ENCODE results near the gene OR1L4. TPM values are rescaled to one million over a fixed set of nuclear protein-coding genes. Genes with fewer than 3 reads are reported as not detected.

Gene OR1L4, protein sequence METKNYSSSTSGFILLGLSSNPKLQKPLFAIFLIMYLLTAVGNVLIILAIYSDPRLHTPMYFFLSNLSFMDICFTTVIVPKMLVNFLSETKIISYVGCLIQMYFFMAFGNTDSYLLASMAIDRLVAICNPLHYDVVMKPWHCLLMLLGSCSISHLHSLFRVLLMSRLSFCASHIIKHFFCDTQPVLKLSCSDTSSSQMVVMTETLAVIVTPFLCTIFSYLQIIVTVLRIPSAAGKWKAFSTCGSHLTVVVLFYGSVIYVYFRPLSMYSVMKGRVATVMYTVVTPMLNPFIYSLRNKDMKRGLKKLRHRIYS
- total RNA-seq, result under 1 TPM in 1 of 2 donors, not detected in 1; 0.68 TPM

DNA sequence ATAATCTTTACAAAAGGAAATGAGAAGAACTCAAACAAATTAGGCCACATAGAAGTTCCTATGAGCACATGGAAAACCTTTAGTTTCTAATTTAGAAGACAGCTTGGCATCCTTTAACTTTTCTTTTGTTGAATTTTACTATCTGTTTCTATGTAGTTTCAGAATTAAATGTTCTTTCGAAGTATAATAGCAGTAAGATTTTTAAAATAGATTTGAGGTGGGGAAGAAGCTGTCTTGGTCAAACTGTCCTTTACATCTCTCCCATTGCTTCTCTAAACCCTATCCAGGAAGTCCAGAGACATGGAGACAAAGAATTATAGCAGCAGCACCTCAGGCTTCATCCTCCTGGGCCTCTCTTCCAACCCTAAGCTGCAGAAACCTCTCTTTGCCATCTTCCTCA is at the start of gene OR1L4:
Gene OR1L4 (plus strand): TSS at position 301 of the 400 bp plus-strand sequence. CDS start 0 bp downstream, at position 301.
- TF ChIP-seq POLR2A (IDR thresholded peaks at IDR 0.05) (no peak), POLR2AphosphoS5 (IDR thresholded peaks at IDR 0.05) (no peak)
- TF ChIP-seq, protein P1, sequence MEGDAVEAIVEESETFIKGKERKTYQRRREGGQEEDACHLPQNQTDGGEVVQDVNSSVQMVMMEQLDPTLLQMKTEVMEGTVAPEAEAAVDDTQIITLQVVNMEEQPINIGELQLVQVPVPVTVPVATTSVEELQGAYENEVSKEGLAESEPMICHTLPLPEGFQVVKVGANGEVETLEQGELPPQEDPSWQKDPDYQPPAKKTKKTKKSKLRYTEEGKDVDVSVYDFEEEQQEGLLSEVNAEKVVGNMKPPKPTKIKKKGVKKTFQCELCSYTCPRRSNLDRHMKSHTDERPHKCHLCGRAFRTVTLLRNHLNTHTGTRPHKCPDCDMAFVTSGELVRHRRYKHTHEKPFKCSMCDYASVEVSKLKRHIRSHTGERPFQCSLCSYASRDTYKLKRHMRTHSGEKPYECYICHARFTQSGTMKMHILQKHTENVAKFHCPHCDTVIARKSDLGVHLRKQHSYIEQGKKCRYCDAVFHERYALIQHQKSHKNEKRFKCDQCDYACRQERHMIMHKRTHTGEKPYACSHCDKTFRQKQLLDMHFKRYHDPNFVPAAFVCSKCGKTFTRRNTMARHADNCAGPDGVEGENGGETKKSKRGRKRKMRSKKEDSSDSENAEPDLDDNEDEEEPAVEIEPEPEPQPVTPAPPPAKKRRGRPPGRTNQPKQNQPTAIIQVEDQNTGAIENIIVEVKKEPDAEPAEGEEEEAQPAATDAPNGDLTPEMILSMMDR (IDR thresholded peaks at IDR 0.05), result no peak
- DNase-seq (ENCODE audit: low spot score), result no peak
- no peak within 1 kb of the TSS for H3K4me3 ChIP-seq
- H3K27ac ChIP-seq, result no peak within 1 kb of the TSS
- no peaks in the 10 kb centered on the region for H3K9me3 ChIP-seq
- H3K36me3 ChIP-seq, result no peaks in the 10 kb centered on the region
- no peaks in the 10 kb centered on the region for H3K27me3 ChIP-seq (replicated peaks; ENCODE audit: insufficient read depth)
- intact Hi-C loops (cut with DNase I), result no loop called here
- 89% methylated on average over 1 of the region's 1 CpG for WGBS
- H3K4me1 ChIP-seq (replicated peaks), result no peaks in the 10 kb centered on the region

DNA sequence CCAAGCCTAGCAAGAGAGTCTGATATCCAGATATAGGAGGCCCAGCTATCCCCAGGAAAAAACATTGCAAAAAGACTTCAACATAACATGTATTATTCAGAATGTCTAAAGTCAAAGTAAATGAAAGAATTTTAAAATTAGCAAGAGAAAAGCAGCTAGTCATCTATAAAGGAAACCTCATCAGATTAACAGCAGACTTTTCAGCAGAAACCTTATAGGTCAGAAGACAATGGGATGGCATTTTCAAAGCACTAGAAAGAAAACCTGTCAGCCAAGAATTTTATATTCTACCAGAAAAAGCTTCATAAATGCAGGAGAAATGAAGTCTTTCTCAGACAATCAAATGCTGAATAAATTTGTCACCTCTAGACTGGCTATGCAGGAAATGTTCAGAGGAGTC is 38.9 kb upstream of the OR1L4 start:
- intact Hi-C loops (cut with DNase I), result no loop called here
- Histone ChIP-seq H3K27ac (no peak overlapping the region), H3K9me3 (no peaks in the 10 kb centered on the region), H3K36me3 (no peaks in the 10 kb centered on the region), H3K4me1 (replicated peaks) (no peaks in the 10 kb centered on the region), H3K27me3 (replicated peaks; ENCODE audit: insufficient read depth) (no peaks in the 10 kb centered on the region), H3K4me3 (no peak overlapping the region)
- TF ChIP-seq, protein P1 (IDR thresholded peaks at IDR 0.05), result no peak
- TF ChIP-seq POLR2AphosphoS5 (IDR thresholded peaks at IDR 0.05), result no peak
- no peak for TF ChIP-seq POLR2A (IDR thresholded peaks at IDR 0.05)
- DNase-seq (ENCODE audit: low spot score), result no peak

DNA sequence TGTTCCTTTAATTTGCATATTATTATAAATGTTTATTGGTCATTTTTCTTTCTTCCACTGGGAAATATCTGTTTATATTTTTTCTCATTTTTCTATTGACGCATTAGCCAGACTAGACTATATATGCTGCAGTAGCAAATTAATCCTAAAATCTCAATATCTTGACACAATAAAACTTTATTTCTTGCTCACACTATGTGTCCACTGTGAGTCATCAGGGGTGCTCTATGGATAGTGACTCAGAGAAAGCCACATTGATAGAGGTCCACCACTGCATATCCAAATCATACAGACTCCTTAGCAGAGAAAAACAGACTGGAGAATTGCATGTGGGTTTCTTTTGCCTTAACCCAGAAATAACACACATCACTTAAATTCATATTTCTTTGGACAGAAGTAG is 28.1 kb upstream of the OR1L4 start:
- TF ChIP-seq POLR2A (IDR thresholded peaks at IDR 0.05) (no peak), POLR2AphosphoS5 (IDR thresholded peaks at IDR 0.05) (no peak)
- TF ChIP-seq, protein P1 (IDR thresholded peaks at IDR 0.05), result no peak

DNA sequence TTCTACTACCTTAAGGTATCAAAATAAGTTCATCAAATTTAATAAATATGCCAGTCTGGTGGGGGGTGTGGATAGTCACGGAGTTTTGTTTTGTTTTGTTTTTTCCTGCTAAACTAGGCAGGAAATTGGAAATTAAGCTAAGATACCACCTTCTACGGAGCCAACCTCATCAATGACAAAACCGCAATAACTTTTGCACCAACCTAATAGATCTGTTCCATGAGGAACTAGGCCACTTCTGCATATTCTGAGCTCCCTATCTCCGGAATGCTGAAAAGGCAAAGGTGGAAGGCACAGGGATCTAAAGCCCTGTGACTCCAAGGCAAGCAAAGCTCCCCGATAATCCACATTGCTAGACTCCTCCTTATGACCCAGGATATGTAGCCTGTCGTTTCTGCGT is 5.8 kb upstream of the OR1L4 start:
- Histone ChIP-seq H3K36me3 (no peaks in the 10 kb centered on the region), H3K9me3 (no peaks in the 10 kb centered on the region), H3K4me3 (no peak overlapping the region), H3K27me3 (replicated peaks; ENCODE audit: insufficient read depth) (no peaks in the 10 kb centered on the region), H3K4me1 (replicated peaks) (no peaks in the 10 kb centered on the region), H3K27ac (no peak overlapping the region)
- intact Hi-C loops (cut with DNase I), result no loop called here
- 89% methylated on average over 7 of the region's 7 CpGs for WGBS
- no peak for DNase-seq (ENCODE audit: low spot score)
- TF ChIP-seq, protein P1 (IDR thresholded peaks at IDR 0.05), result no peak
- TF ChIP-seq POLR2AphosphoS5 (IDR thresholded peaks at IDR 0.05) (no peak), POLR2A (IDR thresholded peaks at IDR 0.05) (no peak)

More for the DNA sequence above, 28.1 kb upstream of the OR1L4 start:
- DNase-seq (ENCODE audit: low spot score), result no peak
- intact Hi-C loops (cut with DNase I), result no loop called here
- no peaks in the 10 kb centered on the region for H3K36me3 ChIP-seq
- no peaks in the 10 kb centered on the region for H3K9me3 ChIP-seq
- H3K4me3 ChIP-seq, result no peak overlapping the region
- H3K4me1 ChIP-seq (replicated peaks), result no peaks in the 10 kb centered on the region
- WGBS, result 100% methylated on average over 1 of the region's 1 CpG
- H3K27me3 ChIP-seq (replicated peaks; ENCODE audit: insufficient read depth), result no peaks in the 10 kb centered on the region
- no peak overlapping the region for H3K27ac ChIP-seq

DNA sequence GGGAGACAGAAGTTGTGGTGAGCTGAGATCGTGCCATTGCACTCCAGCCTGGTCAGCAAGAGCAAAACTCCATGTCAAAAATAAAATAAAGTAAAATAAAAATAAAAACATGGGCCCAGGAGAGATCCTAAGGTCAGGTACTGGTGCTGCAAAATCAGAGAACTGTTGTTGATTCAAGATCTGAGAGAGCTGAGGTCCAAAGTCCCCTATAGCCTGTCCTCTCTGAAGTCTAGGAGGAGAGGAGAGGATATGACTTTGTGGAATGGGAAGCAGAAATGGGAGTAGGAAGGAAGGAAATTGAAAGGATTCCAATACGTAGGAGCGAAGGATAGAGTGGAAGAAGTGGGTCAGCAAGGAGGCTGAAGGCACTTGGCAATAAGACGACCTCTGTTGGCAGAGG is 4.6 kb upstream of the OR1L4 start:
- 90% methylated on average over 4 of the region's 4 CpGs for WGBS
- intact Hi-C loops (cut with DNase I), result no loop called here
- no peaks in the 10 kb centered on the region for H3K27me3 ChIP-seq (replicated peaks; ENCODE audit: insufficient read depth)
- no peak for TF ChIP-seq POLR2AphosphoS5 (IDR thresholded peaks at IDR 0.05)
- DNase-seq (ENCODE audit: low spot score), result no peak
- no peaks in the 10 kb centered on the region for H3K4me1 ChIP-seq (replicated peaks)
- no peak overlapping the region for H3K27ac ChIP-seq
- H3K36me3 ChIP-seq, result no peaks in the 10 kb centered on the region
- no peak overlapping the region for H3K4me3 ChIP-seq
- no peaks in the 10 kb centered on the region for H3K9me3 ChIP-seq
